Small intestine (tissue), 7 donors: Measurements from ENCODE around the gene AKR1A1. TPM values are rescaled to one million over a fixed set of nuclear protein-coding genes. Genes with fewer than 3 reads are reported as not detected.
"Not testable (repeated sequence)": the region's sequence is repeated elsewhere in the genome, so short reads cannot be mapped to it uniquely, and the experiment has no call there.

Experiments
- DNase-seq, 2 donors: peaks; one replicate each; pipeline versions ENCODE4 v3.0.0 to v3.0.0-alpha.2; 2013
- FAIRE-seq: peaks from 2 replicates; lab custom pipeline; 2012; peaks lifted over from hg19 to GRCh38; lab: Jason Lieb, UNC
- H3K27ac ChIP-seq, 3 donors: one replicate each; pipeline ENCODE4 v1.5.1; 2013; ENCODE audit warnings: low read length in 2 of 3, mild to moderate bottlenecking in 2 of 3, control low read depth in 1 of 3, inconsistent platforms in 1 of 3, low read depth in 1 of 3, moderate library complexity in 1 of 3
- H3K27me3 ChIP-seq, 3 donors: one replicate each; pipeline ENCODE4 v1.6.1; 2013; ENCODE audit warnings: low read length in 3 of 3, inconsistent platforms in 1 of 3; ENCODE audit not compliant: control insufficient read depth in 3 of 3, insufficient read depth in 3 of 3
- H3K36me3 ChIP-seq, 3 donors: one replicate each; pipeline ENCODE4 v1.6.1; 2013; ENCODE audit warnings: low read length in 3 of 3, inconsistent platforms in 1 of 3, low read depth in 1 of 3, mild to moderate bottlenecking in 1 of 3, moderate library complexity in 1 of 3; ENCODE audit not compliant: control insufficient read depth in 3 of 3, insufficient read depth in 2 of 3
- H3K4me1 ChIP-seq, 3 donors: one replicate each; pipeline ENCODE4 v1.6.1; 2013; ENCODE audit warnings: low read length in 2 of 3, inconsistent platforms in 1 of 3, low read depth in 1 of 3, mild to moderate bottlenecking in 1 of 3, moderate library complexity in 1 of 3; ENCODE audit not compliant: control insufficient read depth in 3 of 3, insufficient read depth in 2 of 3
- H3K4me3 ChIP-seq, 3 donors: one replicate each; pipeline ENCODE4 v1.5.1; 2013; ENCODE audit warnings: low read length in 3 of 3, control low read depth in 1 of 3, inconsistent platforms in 1 of 3, low read depth in 1 of 3, mild to moderate bottlenecking in 1 of 3, moderate library complexity in 1 of 3
- H3K9me3 ChIP-seq, 2 donors: one replicate each; pipeline ENCODE4 v1.6.1; 2013; ENCODE audit warnings: low read depth in 1 of 2, low read length in 1 of 2; ENCODE audit not compliant: control insufficient read depth in 2 of 2, insufficient read depth in 1 of 2
- WGBS, 3 donors: extraction: QIAGEN DNeasy Blood & Tissue Kit; methylation state at CpG; one replicate each; pipeline ENCODE4 v1.1.7; 2013; 5-methylcytosine and 5-hydroxymethylcytosine counted together
- polyA plus RNA-seq, 4 donors: library from polyadenylated mRNA; stranded (reverse) in 3 of 4; unstranded in 1 of 4; fragments of 200-250 nt in 3 of 4; fragments of 120-200 nt in 1 of 4; gene quantifications; one replicate each; pipeline versions ENCODE4 v1.2.1 to v1.2.3, GENCODE V29; 2013
- donor health status: healthy with polysubstance abuse.
- donor health status: control.
- donor health status: control.
- donor health status: Bipolar disorder and iron deficiency.
- donor health status: healthy.

Gene AKR1A1
- polyA plus RNA-seq, 4 donors: 241 to 636 (median 313) TPM

- FAIRE-seq (no peak), DNase-seq (peak; percentile 90 to 96)
- H3K27ac ChIP-seq: peak overlapping the region; percentile 83 to 96 (median 96)
- H3K36me3 ChIP-seq: peaks cover 0 to 3% (median 0%) of the 10 kb centered on the region in 3 donors
- peaks cover 0 to 15% (median 8%) of the 10 kb centered on the region in 3 donors for H3K4me1 ChIP-seq
- peak overlapping the region; percentile 61 to 97 (median 86) for H3K4me3 ChIP-seq
- 0 to 1% (median 0%) methylated on average over 39 to 59 of the region's 59 CpGs for WGBS, 3 donors
- H3K27me3 ChIP-seq: no peaks in the 10 kb centered on the region
- H3K9me3 ChIP-seq: no peaks in the 10 kb centered on the region
Measured at GRCh38 chr1:45584351-45585109, 33.9 kb downstream of the AKR1A1 start.

DNA sequence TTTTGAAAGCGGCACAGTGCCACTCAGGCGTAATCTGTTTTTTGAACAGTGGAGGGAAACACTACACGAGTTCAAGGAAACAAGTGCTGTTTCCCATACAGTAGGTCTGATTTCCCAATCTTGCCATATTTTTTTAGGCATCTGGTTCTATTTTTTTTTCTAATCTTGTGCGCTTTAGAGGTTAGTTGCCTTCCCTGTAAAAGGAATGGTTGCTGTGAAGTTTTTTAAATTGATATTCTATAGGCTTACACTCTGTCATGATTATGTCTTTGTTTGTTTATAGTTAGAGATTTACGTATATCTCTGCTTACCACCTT lies 34.4 kb downstream of the AKR1A1 start:
- Histone ChIP-seq H3K4me1 (peaks cover 0 to 15% (median 8%) of the 10 kb centered on the region in 3 donors), H3K27ac (peak overlapping the region in 2 of 3 donors; percentile 82 to 96)

GRCh38 chr1:45585496-45586075 lies 35.0 kb downstream of the AKR1A1 start:
- DNase-seq: no peak
- 12 to 19% (median 13%) methylated on average over 7 of the region's 7 CpGs for WGBS, 3 donors
- H3K4me1 ChIP-seq: peaks cover 0 to 15% (median 8%) of the 10 kb centered on the region in 3 donors
- peaks cover 0 to 3% (median 0%) of the 10 kb centered on the region in 3 donors for H3K36me3 ChIP-seq
- H3K4me3 ChIP-seq: peak overlapping the region in 2 of 3 donors; percentile 86 to 97
- H3K9me3 ChIP-seq: no peaks in the 10 kb centered on the region
- no peaks in the 10 kb centered on the region for H3K27me3 ChIP-seq
- no peak for FAIRE-seq
- H3K27ac ChIP-seq: peak overlapping the region in 1 of 3 donors; percentile 96

More for the DNA sequence above, 34.4 kb downstream of the AKR1A1 start:
- H3K4me3 ChIP-seq: peak overlapping the region; percentile 61 to 97 (median 86)
- 0 to 1% (median 1%) methylated on average over 5 of the region's 5 CpGs for WGBS, 3 donors
- no peaks in the 10 kb centered on the region for H3K27me3 ChIP-seq
- H3K36me3 ChIP-seq: peaks cover 0 to 3% (median 0%) of the 10 kb centered on the region in 3 donors
- H3K9me3 ChIP-seq: no peaks in the 10 kb centered on the region
- FAIRE-seq (no peak), DNase-seq (no peak)

DNA sequence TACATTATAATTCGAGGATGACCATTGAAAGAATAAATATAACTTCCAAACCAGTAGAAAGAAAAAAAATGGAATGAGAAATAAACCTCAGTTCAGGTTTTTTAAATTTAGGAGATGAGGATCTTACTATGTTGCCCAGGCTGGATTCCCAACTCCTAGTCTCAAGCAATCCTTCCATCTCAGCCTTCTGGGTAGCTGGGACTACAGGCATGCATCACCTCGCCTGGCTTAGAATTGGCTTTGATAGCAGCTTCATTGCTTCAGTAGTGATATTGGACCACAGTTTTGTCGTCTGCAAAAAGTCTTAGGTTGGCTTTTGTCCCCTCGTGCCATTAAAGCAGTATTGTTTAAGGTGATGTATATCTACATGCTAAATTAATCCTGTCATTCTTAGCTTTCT lies 36.1 kb downstream of the AKR1A1 start:
- H3K27ac ChIP-seq: peak overlapping the region in 2 of 3 donors; percentile 21 to 61
- WGBS, 3 donors: 43 to 57% (median 45%) methylated on average over 4 of the region's 4 CpGs
- DNase-seq: no peak
- H3K4me3 ChIP-seq: no peak overlapping the region
- H3K36me3 ChIP-seq: peaks cover 0 to 9% (median 4%) of the 10 kb centered on the region in 3 donors
- no peaks in the 10 kb centered on the region for H3K9me3 ChIP-seq
- no peaks in the 10 kb centered on the region for H3K27me3 ChIP-seq
- no peak for FAIRE-seq
- H3K4me1 ChIP-seq: peaks cover 0 to 15% (median 8%) of the 10 kb centered on the region in 3 donors

GRCh38 chr1:45589861-45590260 lies 39.2 kb downstream of the AKR1A1 start:
- WGBS, 3 donors: 7 to 36% (median 27%) methylated on average over 1 of the region's 1 CpG
- peaks cover 0 to 26% (median 4%) of the 10 kb centered on the region in 3 donors for H3K36me3 ChIP-seq
- no peaks in the 10 kb centered on the region for H3K27me3 ChIP-seq
- peaks cover 0 to 15% (median 8%) of the 10 kb centered on the region in 3 donors for H3K4me1 ChIP-seq
- no peaks in the 10 kb centered on the region for H3K9me3 ChIP-seq
- H3K27ac ChIP-seq: no peak overlapping the region
- peak overlapping the region in 1 of 3 donors; percentile 37 for H3K4me3 ChIP-seq
- DNase-seq (peak in 1 of 2 donors; percentile 36), FAIRE-seq (no peak)

DNA sequence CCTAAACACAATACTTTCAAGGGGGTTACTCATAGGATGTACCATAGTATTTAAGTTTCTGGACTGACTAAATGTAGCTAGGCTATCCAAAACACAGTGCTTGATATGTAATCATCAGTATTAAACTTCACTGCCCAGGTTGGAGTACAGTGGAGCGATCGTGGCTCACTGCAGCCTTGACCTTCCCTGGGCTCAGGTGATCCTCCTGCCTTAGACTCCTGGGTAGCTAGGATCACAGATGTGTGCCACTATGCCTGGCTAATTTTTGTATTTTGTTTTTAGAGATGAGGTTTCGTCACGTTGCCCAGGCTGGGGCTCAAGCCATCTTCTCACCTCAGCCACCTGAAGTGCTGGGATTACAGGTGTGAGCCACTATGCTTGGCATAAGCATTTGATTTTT lies 43.8 kb downstream of the AKR1A1 start:
- WGBS, 3 donors: 88 to 91% (median 90%) methylated on average over 4 of the region's 4 CpGs
- no peaks in the 10 kb centered on the region for H3K4me1 ChIP-seq
- FAIRE-seq: no peak

GRCh38 chr1:45596765-45597164 lies 46.1 kb downstream of the AKR1A1 start:
- FAIRE-seq, DNase-seq, H3K27me3 ChIP-seq, H3K9me3 ChIP-seq, H3K4me3 ChIP-seq, H3K4me1 ChIP-seq, H3K27ac ChIP-seq: not testable (repeated sequence)
- WGBS, 3 donors: 96 to 97% (median 97%) methylated on average over 8 of the region's 8 CpGs
- H3K36me3 ChIP-seq: peaks cover 0 to 31% (median 3%) of the 10 kb centered on the region in 3 donors

More for the DNA sequence above, 43.8 kb downstream of the AKR1A1 start:
- H3K27me3 ChIP-seq: no peaks in the 10 kb centered on the region
- no peak for DNase-seq
- H3K9me3 ChIP-seq: no peaks in the 10 kb centered on the region
- no peak overlapping the region for H3K27ac ChIP-seq
- H3K4me3 ChIP-seq: no peak overlapping the region
- peaks cover 3 to 37% (median 4%) of the 10 kb centered on the region in 3 donors for H3K36me3 ChIP-seq

DNA sequence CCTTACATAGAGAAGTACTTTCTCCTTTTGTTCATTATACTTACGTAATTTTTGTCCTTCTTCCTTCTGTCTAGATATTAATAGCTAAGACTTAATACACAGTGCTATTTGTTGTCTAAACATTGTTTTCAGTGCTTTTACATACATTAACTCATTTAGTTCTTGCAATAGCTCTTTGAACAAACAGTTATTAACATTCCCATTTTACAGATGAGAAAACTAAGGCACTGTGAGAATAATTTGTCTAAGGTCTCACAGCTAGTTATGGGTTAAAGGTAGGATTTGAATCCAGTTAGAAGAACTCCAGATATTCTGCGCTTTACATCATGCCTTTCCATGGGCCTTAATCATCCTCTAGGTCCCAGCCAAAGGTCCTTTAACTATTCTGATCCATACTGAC lies 53.6 kb downstream of the AKR1A1 start:
- no peak for FAIRE-seq
- no peak for DNase-seq
- H3K9me3 ChIP-seq: no peaks in the 10 kb centered on the region
- no peak overlapping the region for H3K27ac ChIP-seq
- peaks cover 0 to 25% (median 3%) of the 10 kb centered on the region in 3 donors for H3K36me3 ChIP-seq
- no peaks in the 10 kb centered on the region for H3K27me3 ChIP-seq
- WGBS, 3 donors: 96 to 100% (median 98%) methylated on average over 2 of the region's 2 CpGs
- no peaks in the 10 kb centered on the region for H3K4me1 ChIP-seq
- H3K4me3 ChIP-seq: no peak overlapping the region
